Subcutaneous adipose tissue (tissue), 4 donors: ENCODE data around the gene HSPA9. TPM values are rescaled to one million over a fixed set of nuclear protein-coding genes. Genes with fewer than 3 reads are reported as not detected.

Source experiments
- CTCF ChIP-seq: fragments of 450-650 bp; IDR thresholded peaks from one replicate; pipeline ENCODE4 v1.5.1; 2016; ENCODE audit warnings: low read depth, mild to moderate bottlenecking, control low read depth, antibody characterized with exemption, moderate library complexity
- total RNA-seq, 4 donors: library from RNA; depleted of rRNA; stranded (reverse); fragments of >200 nt; gene quantifications; one replicate each; pipeline ENCODE4 v1.1.0, GENCODE V29; 2016

Gene HSPA9
- total RNA-seq, 4 donors from 2014 or later, result 170 to 197 (median 185) TPM

- no peak for TF ChIP-seq CTCF
Measured at GRCh38 chr5:138557677-138558076, 17.5 kb downstream of the HSPA9 start.

GRCh38 chr5:138554143-138554542 is 21.1 kb downstream of the HSPA9 start:
- no peak for TF ChIP-seq CTCF

- TF ChIP-seq CTCF, result no peak
Measured at GRCh38 chr5:138553437-138554095, 21.6 kb downstream of the HSPA9 start.

GRCh38 chr5:138552657-138553056 is 22.5 kb downstream of the HSPA9 start:
- TF ChIP-seq CTCF, result no peak

GRCh38 chr5:138549414-138549813 is 25.8 kb downstream of the HSPA9 start:
- no peak for TF ChIP-seq CTCF

- no peak for TF ChIP-seq CTCF
Measured at GRCh38 chr5:138545919-138546562, 29.2 kb downstream of the HSPA9 start.

- TF ChIP-seq CTCF, result no peak
Measured at GRCh38 chr5:138544181-138545134, 30.7 kb downstream of the HSPA9 start.
